Stomach (tissue), 9 donors: ENCODE results near the gene STAC2. TPM values are rescaled to one million over a fixed set of nuclear protein-coding genes. Genes with fewer than 3 reads are reported as not detected.
A peak's percentile ranks its signal among the peaks of the same experiment; 100 is the strongest.

ENCODE experiments used
- DNase-seq, 2 donors: peaks; one replicate each; pipeline versions ENCODE4 v3.0.0 to v3.0.0-alpha.2; 2013 to 2019
- H3K27ac ChIP-seq, 5 donors: fragments of 200-600 bp in 4 of 5; sonication (generic) in 4 of 5; one replicate each; pipeline ENCODE4 v1.5.1; 2013 to 2019; ENCODE audit warnings: mild to moderate bottlenecking in 1 of 5, moderate library complexity in 1 of 5
- H3K27me3 ChIP-seq, 3 donors: fragments of 200-600 bp; sonication (generic); one replicate each; pipeline ENCODE4 v1.5.1; 2017 to 2019; ENCODE audit warnings: mixed run types in 1 of 3
- H3K36me3 ChIP-seq, 4 donors: fragments of 200-600 bp; sonication (generic); 1 replicate in 3 of 4; 2 replicates in 1 of 4; pipeline ENCODE4 v1.5.1; 2016 to 2019
- H3K4me1 ChIP-seq, 4 donors: fragments of 200-600 bp; sonication (generic); one replicate each; pipeline ENCODE4 v1.5.1; 2016 to 2019
- H3K4me3 ChIP-seq, 4 donors: fragments of 200-600 bp; sonication (generic) in 3 of 4; one replicate each; pipeline ENCODE4 v1.5.1; 2016 to 2019; ENCODE audit warnings: mild to moderate bottlenecking in 1 of 4
- H3K9me3 ChIP-seq, 4 donors: fragments of 200-600 bp; sonication (generic); one replicate each; pipeline ENCODE4 v1.5.1; 2016 to 2019
- EP300 ChIP-seq: sonication (generic); formaldehyde crosslinking; IDR thresholded peaks from one replicate; pipeline ENCODE4 v1.6.1; 2017; ENCODE audit warnings: antibody characterized with exemption
- POLR2A ChIP-seq, 4 donors: fragments of 450-650 bp; IDR thresholded peaks; one replicate each; pipeline ENCODE4 v1.6.1; 2016; ENCODE audit warnings: antibody characterized with exemption in 4 of 4, control low read depth in 2 of 4, mild to moderate bottlenecking in 1 of 4, moderate library complexity in 1 of 4
- POLR2AphosphoS5 ChIP-seq, 3 donors: sonication (generic); formaldehyde crosslinking; IDR thresholded peaks; one replicate each; pipeline ENCODE4 v1.6.1; 2016; ENCODE audit warnings: antibody characterized with exemption in 3 of 3
- WGBS, 5 donors: extraction: QIAGEN DNeasy Blood & Tissue Kit in 3 of 5; methylation state at CpG; one replicate each; pipeline versions ENCODE4 v1.1.5 to v1.1.7; 2013 to 2018; 5-methylcytosine and 5-hydroxymethylcytosine counted together
- intact Hi-C: fragments of 100-400 bp; cut with DNase I; formaldehyde crosslinking; loops from one replicate; pipeline ENCODE4 v1.15.1; 2023; ENCODE audit warnings: low total_unique reads
- polyA plus RNA-seq, 3 donors: library from polyadenylated mRNA; stranded (reverse); fragments of 200-250 nt; gene quantifications; one replicate each; pipeline ENCODE4 v1.2.3, GENCODE V29; 2013
- total RNA-seq, 5 donors: library from RNA; depleted of rRNA; stranded (reverse); fragments of >200 nt; gene quantifications; one replicate each; pipeline versions ENCODE4 v1.1.0 to v1.2.3, GENCODE V29; 2014 to 2016
- TF ChIP-seq, protein P1 (sequence below), 7 experiments: fragments of 450-650 bp in 4 of 7; fragments of 200-600 bp in 3 of 7; sonication (generic) in 3 of 7; IDR thresholded peaks; one replicate each; pipeline ENCODE4 v1.5.1; 2016 to 2019; ENCODE audit warnings: antibody characterized with exemption in 7 of 7, control low read depth in 2 of 7, mild to moderate bottlenecking in 1 of 7
- donor health status: healthy with polysubstance abuse.
- donor health status: Bipolar disorder and iron deficiency.
- donor health status: healthy.

Gene STAC2
- total and polyA plus RNA-seq, 8 donors = under 0.01 to 0.20 (median 0.15) TPM; not detected in 5

GRCh38 chr17:39213852-39214251 is 11.9 kb downstream of the STAC2 start:
- Histone ChIP-seq H3K27ac (no peak overlapping the region), H3K27me3 (peaks cover 0 to 62% (median 18%) of the 10 kb centered on the region in 3 donors), H3K4me3 (no peak overlapping the region), H3K36me3 (no peaks in the 10 kb centered on the region), H3K9me3 (no peaks in the 10 kb centered on the region), H3K4me1 (peaks cover 13 to 22% (median 20%) of the 10 kb centered on the region in 4 donors)
- TF ChIP-seq, protein P1, sequence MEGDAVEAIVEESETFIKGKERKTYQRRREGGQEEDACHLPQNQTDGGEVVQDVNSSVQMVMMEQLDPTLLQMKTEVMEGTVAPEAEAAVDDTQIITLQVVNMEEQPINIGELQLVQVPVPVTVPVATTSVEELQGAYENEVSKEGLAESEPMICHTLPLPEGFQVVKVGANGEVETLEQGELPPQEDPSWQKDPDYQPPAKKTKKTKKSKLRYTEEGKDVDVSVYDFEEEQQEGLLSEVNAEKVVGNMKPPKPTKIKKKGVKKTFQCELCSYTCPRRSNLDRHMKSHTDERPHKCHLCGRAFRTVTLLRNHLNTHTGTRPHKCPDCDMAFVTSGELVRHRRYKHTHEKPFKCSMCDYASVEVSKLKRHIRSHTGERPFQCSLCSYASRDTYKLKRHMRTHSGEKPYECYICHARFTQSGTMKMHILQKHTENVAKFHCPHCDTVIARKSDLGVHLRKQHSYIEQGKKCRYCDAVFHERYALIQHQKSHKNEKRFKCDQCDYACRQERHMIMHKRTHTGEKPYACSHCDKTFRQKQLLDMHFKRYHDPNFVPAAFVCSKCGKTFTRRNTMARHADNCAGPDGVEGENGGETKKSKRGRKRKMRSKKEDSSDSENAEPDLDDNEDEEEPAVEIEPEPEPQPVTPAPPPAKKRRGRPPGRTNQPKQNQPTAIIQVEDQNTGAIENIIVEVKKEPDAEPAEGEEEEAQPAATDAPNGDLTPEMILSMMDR (IDR thresholded peaks at IDR 0.05) = no peak
- TF ChIP-seq POLR2AphosphoS5 (IDR thresholded peaks at IDR 0.05) = no peak
- TF ChIP-seq POLR2A (IDR thresholded peaks at IDR 0.05) = no peak
- TF ChIP-seq EP300 = no peak
- DNase-seq = peak; percentile 33 to 53
- WGBS, 5 donors = 63 to 100% (median 72%) methylated on average over 2 to 9 of the region's 9 CpGs
- intact Hi-C loops = no loop called here

- peak in 1 of 2 donors; percentile 81 for DNase-seq
- Histone ChIP-seq H3K36me3 (no peaks in the 10 kb centered on the region), H3K27ac (no peak overlapping the region), H3K27me3 (peaks cover 0 to 55% (median 18%) of the 10 kb centered on the region in 3 donors), H3K4me3 (no peak overlapping the region), H3K9me3 (no peaks in the 10 kb centered on the region), H3K4me1 (peaks cover 15 to 28% (median 25%) of the 10 kb centered on the region in 4 donors)
- TF ChIP-seq POLR2A (IDR thresholded peaks at IDR 0.05) (no peak), EP300 (no peak), POLR2AphosphoS5 (IDR thresholded peaks at IDR 0.05) (peak in 1 of 3 donors; percentile 14)
- TF ChIP-seq, protein P1 (IDR thresholded peaks at IDR 0.05) = no peak
- WGBS, 5 donors = 28 to 59% (median 34%) methylated on average over 16 of the region's 16 CpGs
- intact Hi-C loops = no loop called here
Measured at GRCh38 chr17:39212841-39213480, 12.8 kb downstream of the STAC2 start.

GRCh38 chr17:39212195-39212810 is 13.4 kb downstream of the STAC2 start:
- no peaks in the 10 kb centered on the region for H3K36me3 ChIP-seq
- intact Hi-C loops = no loop called here
- H3K4me1 ChIP-seq = peaks cover 15 to 28% (median 25%) of the 10 kb centered on the region in 4 donors
- H3K27me3 ChIP-seq = peaks cover 0 to 48% (median 18%) of the 10 kb centered on the region in 3 donors
- no peaks in the 10 kb centered on the region for H3K9me3 ChIP-seq
- DNase-seq = no peak
- WGBS, 5 donors = 79 to 90% (median 81%) methylated on average over 9 to 11 of the region's 11 CpGs
- no peak overlapping the region for H3K4me3 ChIP-seq
- H3K27ac ChIP-seq = no peak overlapping the region
- TF ChIP-seq POLR2AphosphoS5 (IDR thresholded peaks at IDR 0.05) (no peak), POLR2A (IDR thresholded peaks at IDR 0.05) (no peak), EP300 (no peak)
- TF ChIP-seq, protein P1 (IDR thresholded peaks at IDR 0.05) = no peak

DNA sequence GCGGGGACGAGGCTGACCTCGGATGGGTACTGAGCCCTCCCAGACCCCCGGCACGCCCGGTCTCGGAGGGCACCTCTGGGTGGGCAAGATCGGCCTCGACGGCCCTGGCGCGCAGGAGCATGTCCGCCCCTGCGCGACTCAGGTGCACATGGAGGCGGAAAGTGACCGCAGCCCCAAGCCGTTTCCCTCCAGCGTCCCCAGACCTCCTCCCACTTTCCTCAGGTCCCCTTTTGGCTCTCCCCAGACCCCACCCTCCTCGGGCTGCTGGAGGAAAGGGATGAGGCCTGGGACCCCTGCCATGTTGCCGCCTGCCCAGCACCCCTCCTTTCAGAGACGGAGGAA is 15.7 kb downstream of the STAC2 start:
- no peak for DNase-seq
- H3K4me3 ChIP-seq = peak overlapping the region; percentile 24 to 47 (median 44)
- H3K27ac ChIP-seq = peak overlapping the region in 2 of 5 donors; percentile 16 to 61
- H3K9me3 ChIP-seq = no peaks in the 10 kb centered on the region
- 12 to 30% (median 16%) methylated on average over 9 to 22 of the region's 22 CpGs for WGBS, 5 donors
- no peak for TF ChIP-seq EP300
- no peak for TF ChIP-seq POLR2A (IDR thresholded peaks at IDR 0.05)
- TF ChIP-seq, protein P1 (IDR thresholded peaks at IDR 0.05) = no peak
- no peak for TF ChIP-seq POLR2AphosphoS5 (IDR thresholded peaks at IDR 0.05)
- intact Hi-C loops = no loop called here
- H3K4me1 ChIP-seq = peaks cover 15 to 28% (median 25%) of the 10 kb centered on the region in 4 donors
- H3K36me3 ChIP-seq = peaks cover 2 to 3% (median 3%) of the 10 kb centered on the region in 4 donors
- H3K27me3 ChIP-seq = peaks cover 0 to 31% (median 10%) of the 10 kb centered on the region in 3 donors
